K562 (cell line): ENCODE data around the gene ATP23. TPM values are rescaled to one million over a fixed set of nuclear protein-coding genes. Genes with fewer than 3 reads are reported as not detected.
A peak's percentile ranks its signal among the peaks of the same experiment; 100 is the strongest.

Experiments used
- ESRRA ChIP-seq: fragments of 450-650 bp; IDR thresholded peaks from 2 replicates; pipeline ENCODE4 v1.6.1; 2014; ENCODE audit warnings: low read depth, mild to moderate bottlenecking, moderate library complexity, borderline replicate concordance
- FOSL1 ChIP-seq: fragments of 200-800 bp; sonication (Bioruptor generic); conservative IDR thresholded peaks from 2 replicates; pipeline ENCODE4 v1.6.1; 2016; ENCODE audit warnings: missing genetic modification characterization, missing compliant biosample characterization
- HOXB6 ChIP-seq: fragments of 250-450 bp; sonication (Bioruptor Pico); IDR thresholded peaks from 2 replicates; pipeline ENCODE4 v1.5.1; 2022; ENCODE audit warnings: mild to moderate bottlenecking, borderline replicate concordance
- MAFK ChIP-seq: IDR thresholded peaks from 2 replicates; pipeline ENCODE4 v1.6.1; 2011; ENCODE audit warnings: low read length, improper control_type of control experiment
- MEIS2 ChIP-seq: fragments of 450-650 bp; IDR thresholded peaks from 2 replicates; pipeline ENCODE4 v1.6.1; 2014; ENCODE audit warnings: mild to moderate bottlenecking; ENCODE audit not compliant: partially characterized antibody
- MGA ChIP-seq: fragments of 450-650 bp; IDR thresholded peaks from 2 replicates; pipeline ENCODE4 v1.6.1; 2016; ENCODE audit warnings: mild to moderate bottlenecking, moderate library complexity
- NCOA6 ChIP-seq: fragments of 450-650 bp; IDR thresholded peaks from 2 replicates; pipeline ENCODE4 v1.6.1; 2017; ENCODE audit warnings: mild to moderate bottlenecking
- PREB ChIP-seq: sonication (generic); formaldehyde crosslinking; IDR thresholded peaks from 2 replicates; pipeline ENCODE4 v1.8.1; 2023; ENCODE audit warnings: mild to moderate bottlenecking, missing genetic modification reagents
- SRSF3 ChIP-seq: fragments of 200-400 bp; formaldehyde crosslinking; IDR thresholded peaks from 2 replicates; pipeline ENCODE4 v1.6.1; 2016; ENCODE audit warnings: mild to moderate bottlenecking, low read length, moderate library complexity; ENCODE audit not compliant: insufficient read depth
- STAT5A ChIP-seq: IDR thresholded peaks from 2 replicates; pipeline ENCODE4 v1.6.1; 2012; ENCODE audit warnings: low read length, inconsistent platforms, borderline replicate concordance
- USF1 ChIP-seq: sonication (generic); formaldehyde crosslinking; IDR thresholded peaks from 2 replicates; pipeline ENCODE4 v1.9.0; 2022; ENCODE audit warnings: mild to moderate bottlenecking, missing genetic modification reagents
- ZC3H4 ChIP-seq: sonication (generic); formaldehyde crosslinking; IDR thresholded peaks from 2 replicates; pipeline ENCODE4 v1.9.0; 2021; ENCODE audit warnings: missing genetic modification reagents, borderline replicate concordance
- ZNF146 ChIP-seq: IDR thresholded peaks from one replicate; pipeline ENCODE4 v1.6.1; 2018; ENCODE audit warnings: missing compliant biosample characterization; ENCODE audit not compliant: unreplicated experiment
- ZNF507 ChIP-seq: conservative IDR thresholded peaks from 2 replicates; pipeline ENCODE4 v1.6.1; 2017; ENCODE audit warnings: missing genetic modification characterization, missing compliant biosample characterization
- polyA plus RNA-seq, 8 experiments: library from polyadenylated mRNA; depleted of rRNA in 4 of 8; stranded (reverse) in 5 of 8; unstranded in 3 of 8; fragments of >200 nt; fragmentation: Nextera tagmentation in 2 of 8; fragmentation: Illumina TruSeq in 1 of 8; extraction: Ambion mirVana in 2 of 8; extraction: Trizol in 1 of 8; gene quantifications; 2 replicates each; pipeline versions ENCODE4 v1.2.1 to v1.2.3, GENCODE V29; 2011 to 2014; ENCODE audit warnings: inconsistent platforms in 1 of 8, missing spikeins in 1 of 8
- total RNA-seq, 7 experiments: library from RNA; depleted of rRNA in 6 of 7; stranded (reverse); fragments of >200 nt in 6 of 7; fragmentation: Illumina TruSeq in 2 of 7; extraction: Trizol in 2 of 7; gene quantifications; 2 replicates each; pipeline versions ENCODE4 v1.2.1 to v1.2.3, GENCODE V29; 2011 to 2021; ENCODE audit warnings: low replicate concordance in 1 of 7

The ATP23 gene
- total and polyA plus RNA-seq, 9 of the 15 experiments (the other 6 are each of a cell fraction or from before 2014, with no cell fraction given), result 8.3 to 53.7 (median 28.5) TPM

- TF ChIP-seq MAFK (no peak), USF1 (peak; percentile 70), MGA (peak; percentile 86), FOSL1 (tag) (no peak), ESRRA (peak; percentile 35; the same call in 1 of the 2 replicates), ZNF146 (no peak), SRSF3 (no peak), STAT5A (no peak), NCOA6 (no peak), HOXB6 (CRISPR knock-in tag) (no peak), MEIS2 (no peak), ZC3H4 (CRISPR knock-in tag) (no peak), PREB (CRISPR knock-in tag) (peak; percentile 92; the same call in 1 of the 2 replicates), ZNF507 (tag) (no peak)
These were observed 36.2 kb upstream of the ATP23 start (continued) for GRCh38 chr12:57904848-57905811.
